ENCODE data around the gene FALEC.

The FALEC gene

GRCh38 chr1:150545486-150546032 is 30.0 kb downstream of the FALEC start:
- TF ChIP-seq REST (IDR thresholded peaks at IDR 0.05; ENCODE audit: insufficient read depth in 1 of 2, low read depth in 2 of 2, low read length in 2 of 2) (no peak), POLR2AphosphoS5 (IDR thresholded peaks at IDR 0.05; ENCODE audit: low read depth, low read length) (no peak)

- TF ChIP-seq REST (IDR thresholded peaks at IDR 0.05; ENCODE audit: insufficient read depth in 1 of 2, low read depth in 2 of 2, low read length in 2 of 2): no peak
- TF ChIP-seq SIN3A (IDR thresholded peaks at IDR 0.05; ENCODE audit: borderline replicate concordance, insufficient read depth, low read length): no peak
- no peak for TF ChIP-seq FOXP2 (optimal IDR thresholded peaks at IDR 0.05; ENCODE audit: borderline replicate concordance, extremely low read depth, extremely low read length, insufficient read depth)
- no peak for TF ChIP-seq POLR2AphosphoS5 (IDR thresholded peaks at IDR 0.05; ENCODE audit: low read depth, low read length)
- no peak for TF ChIP-seq TAF1 (IDR thresholded peaks at IDR 0.05; ENCODE audit: borderline replicate concordance, insufficient read depth, low read length)
Observed at GRCh38 chr1:150546294-150546937, 30.9 kb downstream of the FALEC start.

GRCh38 chr1:150548324-150548631 is 32.7 kb downstream of the FALEC start:
- no peak for TF ChIP-seq FOXP2 (optimal IDR thresholded peaks at IDR 0.05; ENCODE audit: borderline replicate concordance, extremely low read depth, extremely low read length, insufficient read depth)
- no peak for TF ChIP-seq REST (IDR thresholded peaks at IDR 0.05; ENCODE audit: insufficient read depth in 1 of 2, low read depth in 2 of 2, low read length in 2 of 2)
- TF ChIP-seq TAF1 (IDR thresholded peaks at IDR 0.05; ENCODE audit: borderline replicate concordance, insufficient read depth, low read length): no peak
- TF ChIP-seq POLR2AphosphoS5 (IDR thresholded peaks at IDR 0.05; ENCODE audit: low read depth, low read length): no peak
- no peak for TF ChIP-seq SIN3A (IDR thresholded peaks at IDR 0.05; ENCODE audit: borderline replicate concordance, insufficient read depth, low read length)

GRCh38 chr1:150548632-150549495 is 33.3 kb downstream of the FALEC start, which contains the start of gene ADAMTSL4:
TSS of gene ADAMTSL4 (plus strand) at chr1:150549408. CDS start at chr1:150552289, 2,881 bp downstream.
- TF ChIP-seq POLR2AphosphoS5 (IDR thresholded peaks at IDR 0.05; ENCODE audit: low read depth, low read length) (peak; percentile 63; the same call in 1 of the 2 replicates), SIN3A (IDR thresholded peaks at IDR 0.05; ENCODE audit: borderline replicate concordance, insufficient read depth, low read length) (no peak), REST (IDR thresholded peaks at IDR 0.05; ENCODE audit: insufficient read depth in 1 of 2, low read depth in 2 of 2, low read length in 2 of 2) (peak in 1 of 2 experiments; percentile 37; a peak in 1 of 4 replicates), FOXP2 (optimal IDR thresholded peaks at IDR 0.05; ENCODE audit: borderline replicate concordance, extremely low read depth, extremely low read length, insufficient read depth) (peak; percentile 11)

Measured in PFSK-1 (cell line).